Activated CD4-positive, alpha-beta T cell treated with anti-CD3 and anti-CD28 coated beads, Interleukin-2, amount 50 U/mL, for 1 hour (primary cell): ENCODE data around the gene PTPRN2.
"Not testable (repeated sequence)": the region's sequence is repeated elsewhere in the genome, so short reads cannot be mapped to it uniquely, and the experiment has no call there.

Experiments
- DNase-seq: peaks from one replicate; pipeline ENCODE4 v3.0.0-alpha.2; 2020

Gene PTPRN2

GRCh38 chr7:158053183-158053915, 534.3 kb downstream of the PTPRN2 start:
- no peak for DNase-seq

- no peak for DNase-seq
These were observed 535.1 kb downstream of the PTPRN2 start for GRCh38 chr7:158052381-158053060.

GRCh38 chr7:158051776-158052175, 535.8 kb downstream of the PTPRN2 start:
- no peak for DNase-seq

- DNase-seq, result no peak
These were observed 536.5 kb downstream of the PTPRN2 start for GRCh38 chr7:158050978-158051651.

GRCh38 chr7:158050441-158050977, 537.1 kb downstream of the PTPRN2 start:
- DNase-seq, result no peak

- no peak for DNase-seq
These were observed 538.4 kb downstream of the PTPRN2 start for GRCh38 chr7:158049271-158049670.

GRCh38 chr7:158048569-158048968, 539.1 kb downstream of the PTPRN2 start:
- DNase-seq, result no peak

GRCh38 chr7:158047391-158048059, 540.1 kb downstream of the PTPRN2 start:
- no peak for DNase-seq

- not testable (repeated sequence) for DNase-seq
These were observed 541.4 kb downstream of the PTPRN2 start for GRCh38 chr7:158046246-158046645.

GRCh38 chr7:158044482-158044823, 543.2 kb downstream of the PTPRN2 start:
- no peak for DNase-seq

GRCh38 chr7:158043551-158044481, 543.8 kb downstream of the PTPRN2 start:
- DNase-seq, result no peak

- no peak for DNase-seq
These were observed 545.3 kb downstream of the PTPRN2 start for GRCh38 chr7:158042156-158042880.

GRCh38 chr7:158040199-158040598, 547.4 kb downstream of the PTPRN2 start:
- DNase-seq, result no peak

- no peak for DNase-seq
These were observed 548.4 kb downstream of the PTPRN2 start for GRCh38 chr7:158039270-158039669.

GRCh38 chr7:158037211-158037610, 550.4 kb downstream of the PTPRN2 start:
- DNase-seq, result no peak

GRCh38 chr7:158035343-158035742, 552.3 kb downstream of the PTPRN2 start:
- no peak for DNase-seq

GRCh38 chr7:158034571-158034970, 553.1 kb downstream of the PTPRN2 start:
- DNase-seq, result no peak

- DNase-seq, result not testable (repeated sequence)
These were observed 553.7 kb downstream of the PTPRN2 start for GRCh38 chr7:158033925-158034324.

- no peak for DNase-seq
These were observed 554.4 kb downstream of the PTPRN2 start for GRCh38 chr7:158033196-158033595.

- DNase-seq, result no peak
These were observed 555.0 kb downstream of the PTPRN2 start for GRCh38 chr7:158032561-158033115.

GRCh38 chr7:158031867-158032308, 555.7 kb downstream of the PTPRN2 start:
- DNase-seq, result no peak
